KBM-7 (cell line): ENCODE data around the gene TNFSF8.

Source experiments
- DNase-seq: peaks from one replicate; pipeline ENCODE4 v3.0.0-alpha.2; 2015
- in situ Hi-C: fragments of 300-500 bp; cut with MboI; formaldehyde crosslinking; loops from 2 replicates; pipeline ENCODE4 v1.14.3; 2020; ENCODE audit warnings: low sequenced_read_pairs, low pct_unique_long_range_greater_than_20kb, mixed read lengths

The TNFSF8 gene

DNA sequence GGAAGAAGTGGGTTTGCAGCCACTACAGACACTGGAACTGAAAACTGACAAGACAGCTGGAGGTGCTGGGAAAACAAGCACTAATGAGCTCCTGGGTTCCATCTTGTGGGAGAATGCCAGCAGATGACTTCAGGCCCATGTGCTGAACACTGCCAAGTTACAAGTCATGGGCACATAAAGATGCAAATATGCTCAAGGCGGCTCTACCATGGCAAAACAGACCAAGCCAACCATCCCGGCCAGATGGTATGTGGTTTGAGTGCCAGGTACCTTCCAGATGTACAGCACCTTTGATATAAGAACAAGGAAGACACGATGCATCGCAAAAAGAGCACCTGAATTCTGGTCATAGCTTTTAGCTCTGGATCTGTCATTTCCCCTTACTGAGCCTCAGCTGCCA, 19.9 kb downstream of the TNFSF8 start:
- no peak for DNase-seq

GRCh38 chr9:114909661-114910060, 20.7 kb downstream of the TNFSF8 start:
- DNase-seq = no peak
- in situ Hi-C loops = loop anchor here (25.0 kb wide), 1 partner anchor 497 kb away; no protein-coding TSS in a partner anchor

More for the DNA sequence above, 19.9 kb downstream of the TNFSF8 start:
- in situ Hi-C loops = loop anchor here (25.0 kb wide), 1 partner anchor 498 kb away; no protein-coding TSS in a partner anchor

DNA sequence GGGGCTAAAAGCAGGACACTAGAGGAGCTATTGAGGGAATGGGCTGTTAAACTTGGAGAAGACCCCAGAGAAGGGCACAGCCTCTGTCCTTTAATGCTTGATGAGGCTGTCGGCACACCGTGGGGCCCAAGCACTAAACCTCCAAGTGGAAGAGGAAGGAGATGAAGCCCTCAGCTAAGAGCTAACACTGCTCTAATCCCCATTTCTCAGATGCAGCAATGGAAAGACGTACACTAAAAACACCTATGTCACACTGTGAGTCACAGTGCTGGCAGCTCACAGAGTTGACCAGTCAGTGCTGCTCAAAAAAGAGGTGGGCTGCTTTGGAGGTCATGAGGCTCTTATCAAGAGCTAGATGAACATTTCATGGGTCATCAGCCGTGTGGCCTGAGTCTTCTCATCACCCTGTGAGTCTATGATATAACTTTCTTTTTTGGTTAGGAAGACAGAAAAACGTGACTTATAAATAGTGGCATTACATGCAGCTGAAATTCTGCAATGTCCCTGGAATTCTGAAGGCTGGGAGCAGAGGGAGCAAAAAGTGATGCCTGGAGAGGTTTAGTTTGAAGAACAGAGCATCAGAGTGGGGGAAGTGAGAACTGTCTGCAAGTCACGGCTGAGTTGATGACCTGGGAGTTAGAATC, 21.5 kb downstream of the TNFSF8 start:
- in situ Hi-C loops = loop anchor here (25.0 kb wide), 1 partner anchor 497 kb away; no protein-coding TSS in a partner anchor
- no peak for DNase-seq

DNA sequence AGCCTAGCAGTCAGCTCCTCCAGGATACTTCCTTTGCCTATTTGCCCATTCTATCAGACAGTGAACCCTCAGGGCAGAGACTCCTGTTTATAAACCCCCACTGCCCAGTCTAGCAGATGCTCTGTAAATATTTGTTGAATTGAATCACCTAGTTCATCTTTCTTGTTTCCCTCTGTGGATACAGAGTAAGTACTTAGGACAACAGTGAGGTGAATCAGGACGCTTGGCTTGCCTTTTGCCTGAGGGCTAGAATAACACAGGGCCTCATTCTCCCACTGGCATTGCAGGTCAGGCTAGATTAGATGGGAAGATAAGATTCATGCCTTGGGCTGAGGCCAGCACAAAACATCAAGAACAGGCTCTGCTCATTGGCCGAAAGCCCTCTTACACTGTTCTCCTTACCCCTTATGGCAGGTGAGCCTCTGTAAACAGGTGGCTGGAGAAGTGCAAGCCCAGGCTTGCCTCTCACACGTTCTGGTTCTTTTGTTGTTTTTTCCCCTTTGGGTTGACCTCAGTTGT, 22.2 kb downstream of the TNFSF8 start:
- in situ Hi-C loops = loop anchor here (25.0 kb wide), 1 partner anchor 496 kb away; no protein-coding TSS in a partner anchor

GRCh38 chr9:114906922-114907571, 23.3 kb downstream of the TNFSF8 start:
- peak; percentile 44 for DNase-seq
- in situ Hi-C loops = loop anchor here (25.0 kb wide), 1 partner anchor 495 kb away; no protein-coding TSS in a partner anchor

More for the DNA sequence above, 22.2 kb downstream of the TNFSF8 start:
- DNase-seq = no peak

DNA sequence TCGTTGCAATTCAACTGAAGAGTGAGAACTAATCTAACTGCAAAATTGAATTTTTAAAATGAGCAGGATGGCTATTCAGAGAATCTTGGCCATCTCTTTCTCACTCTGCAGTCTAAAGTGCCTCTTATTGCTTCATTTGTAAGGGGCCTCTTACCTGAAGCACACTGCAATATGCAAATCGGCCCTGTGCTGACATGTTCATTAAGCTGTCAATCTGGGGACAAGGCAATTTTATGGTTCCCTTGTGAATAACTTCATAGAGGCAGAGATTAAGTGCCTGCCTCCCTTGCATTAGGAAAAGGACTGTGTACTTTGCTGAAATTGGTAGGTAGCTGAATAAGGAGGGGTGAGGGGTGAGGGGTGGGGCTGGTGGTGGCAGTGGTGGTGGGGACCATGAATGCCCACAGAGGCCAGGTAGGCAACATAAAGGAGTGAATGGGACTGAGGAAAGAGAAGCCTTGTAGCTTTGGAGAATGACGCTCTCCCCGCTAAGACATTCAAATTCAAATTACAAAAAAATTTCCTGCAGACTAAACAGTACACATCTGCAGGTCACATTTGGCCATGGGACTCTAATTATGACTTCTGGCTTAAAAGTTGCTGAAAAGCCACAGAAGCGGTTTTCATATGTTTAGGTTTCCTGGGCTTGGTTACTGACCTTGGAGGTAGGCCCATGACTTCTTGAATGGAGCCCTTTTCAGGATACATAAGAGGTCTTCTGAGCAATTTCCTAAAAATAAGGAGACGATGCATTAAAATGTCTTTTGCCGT, 25.0 kb downstream of the TNFSF8 start:
- in situ Hi-C loops = loop anchor here (25.0 kb wide), 1 partner anchor 493 kb away; no protein-coding TSS in a partner anchor
- no peak for DNase-seq

GRCh38 chr9:114902786-114903524, 27.4 kb downstream of the TNFSF8 start:
- in situ Hi-C loops = loop anchor here (25.0 kb wide), 1 partner anchor 491 kb away; no protein-coding TSS in a partner anchor
- DNase-seq = no peak

- in situ Hi-C loops = loop anchor here (25.0 kb wide), 1 partner anchor 489 kb away; no protein-coding TSS in a partner anchor
Observed at GRCh38 chr9:114900942-114901802, 29.2 kb downstream of the TNFSF8 start.

DNA sequence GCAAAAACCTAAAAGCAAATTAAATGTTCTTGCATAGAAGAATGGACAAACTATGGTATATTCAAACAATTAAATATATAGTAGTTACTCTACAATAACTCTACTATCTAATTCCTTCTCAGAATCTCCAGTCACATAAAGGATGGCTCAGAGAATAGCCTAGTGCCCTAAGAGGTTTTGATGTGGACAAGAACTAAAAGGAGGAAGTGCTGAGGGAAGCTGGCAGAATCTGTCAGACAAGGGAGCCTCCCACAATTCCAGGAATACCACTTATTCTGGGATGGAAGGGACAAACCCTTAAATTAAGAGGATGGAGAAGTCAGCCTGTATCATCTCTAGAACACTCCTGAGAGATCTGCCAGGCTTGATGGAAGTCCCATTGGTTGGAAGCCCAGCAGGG, 30.4 kb downstream of the TNFSF8 start:
- in situ Hi-C loops = loop anchor here (25.0 kb wide), 1 partner anchor 488 kb away; no protein-coding TSS in a partner anchor

More at GRCh38 chr9:114900942-114901802, 29.2 kb downstream of the TNFSF8 start:
- DNase-seq = no peak

DNA sequence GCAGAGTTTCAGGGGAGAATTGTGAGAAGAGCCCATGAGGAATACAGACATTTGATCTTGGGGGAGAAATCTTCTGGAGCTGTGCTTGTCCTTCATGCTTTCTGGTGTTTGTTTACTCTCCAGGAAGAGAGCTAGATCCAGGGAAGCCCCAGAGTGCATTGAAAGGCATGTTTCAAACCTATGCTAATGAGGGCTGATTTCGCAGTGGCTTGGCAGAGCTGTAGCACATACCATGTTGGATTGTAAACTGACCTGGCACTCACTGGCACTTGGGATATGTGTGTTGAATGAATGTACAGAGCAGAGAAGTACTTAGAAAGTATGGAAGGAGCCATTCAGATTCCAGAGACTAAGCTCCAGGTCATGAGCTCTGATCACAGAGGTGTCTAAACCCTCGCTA, 30.9 kb downstream of the TNFSF8 start:
- no peak for DNase-seq

More for the DNA sequence above, 30.4 kb downstream of the TNFSF8 start:
- peak; percentile 33 for DNase-seq

GRCh38 chr9:114898741-114899140, 31.6 kb downstream of the TNFSF8 start:
- peak; percentile 87 for DNase-seq
- in situ Hi-C loops = no loop called here

More for the DNA sequence above, 30.9 kb downstream of the TNFSF8 start:
- in situ Hi-C loops = no loop called here

DNA sequence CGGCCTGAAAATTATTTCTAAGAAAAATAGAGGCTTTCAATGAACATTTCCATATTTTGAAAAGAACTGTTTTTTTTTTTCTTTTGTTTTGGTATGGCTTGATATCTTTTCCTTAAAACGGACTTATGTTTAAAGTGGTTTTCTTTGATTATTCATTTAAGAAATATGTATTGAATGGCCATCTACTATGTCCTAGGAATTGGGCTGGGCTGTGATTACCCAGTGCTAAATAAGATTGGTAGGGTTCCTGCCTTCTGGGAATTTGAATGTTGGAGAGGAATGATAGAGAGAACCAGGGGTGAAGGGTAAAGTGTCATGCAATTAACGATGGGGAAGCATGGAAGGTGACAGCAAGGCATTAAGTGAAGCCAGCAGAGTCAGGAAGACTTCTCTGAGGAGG, 33.2 kb downstream of the TNFSF8 start:
- DNase-seq = no peak
- in situ Hi-C loops = no loop called here

DNA sequence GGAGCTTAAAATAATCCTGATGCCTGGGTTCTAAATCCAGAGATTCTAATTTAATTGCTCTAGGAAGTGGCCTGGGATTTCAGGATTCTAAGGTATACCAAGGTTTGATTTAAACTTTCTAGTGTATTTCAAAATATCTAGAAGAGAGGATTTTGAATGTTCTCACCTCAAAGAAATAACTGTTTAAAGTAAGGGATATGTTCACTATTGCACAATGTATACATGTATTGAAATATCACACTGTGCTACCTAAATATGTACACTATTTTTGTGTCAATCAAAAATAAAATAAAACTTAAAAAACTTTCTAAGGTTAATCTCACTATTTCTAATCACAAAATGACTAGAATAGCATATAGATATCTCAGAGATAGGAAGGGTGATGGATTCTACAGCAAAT, 34.0 kb downstream of the TNFSF8 start:
- in situ Hi-C loops = no loop called here

GRCh38 chr9:114895521-114895991, 34.8 kb downstream of the TNFSF8 start:
- no peak for DNase-seq
- in situ Hi-C loops = no loop called here

More for the DNA sequence above, 34.0 kb downstream of the TNFSF8 start:
- DNase-seq = no peak

DNA sequence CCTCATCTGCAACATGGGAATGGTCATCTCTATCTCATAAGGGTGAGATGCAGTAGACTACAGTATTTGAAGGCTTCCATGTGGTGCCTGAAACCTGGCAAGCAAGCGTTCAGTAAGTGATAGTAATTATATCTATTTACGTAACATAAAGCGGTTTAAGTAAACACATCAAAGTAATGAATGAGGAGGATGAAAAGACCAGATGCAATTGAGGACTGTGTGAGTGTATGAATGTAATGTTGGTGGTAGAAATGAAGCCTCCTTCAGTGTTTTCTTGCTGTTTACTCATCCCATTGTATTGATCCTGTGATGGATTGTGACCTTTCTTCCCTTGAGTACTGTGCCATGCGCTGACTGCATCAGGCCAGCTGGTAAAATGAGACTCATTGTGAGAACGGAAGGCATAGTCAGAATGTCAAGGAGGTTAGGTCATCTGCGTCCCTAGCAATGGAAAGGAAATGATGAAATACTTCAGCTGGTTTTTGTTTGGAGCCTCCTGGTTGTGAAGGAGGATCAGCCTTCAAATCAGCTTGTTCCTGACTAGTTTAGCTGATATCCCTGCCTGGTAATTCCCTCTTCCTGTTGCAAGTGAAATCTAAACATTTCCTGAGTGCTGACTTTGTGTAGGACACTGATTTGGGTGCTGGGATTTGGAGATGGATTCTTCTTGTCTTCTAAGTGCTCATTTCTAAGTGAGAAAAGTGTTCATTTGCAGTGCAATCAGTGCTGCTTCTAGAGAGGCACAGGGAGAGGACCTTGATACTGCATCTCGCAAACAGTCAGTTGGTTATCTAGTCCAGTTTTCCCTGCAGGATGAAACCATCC, 35.6 kb downstream of the TNFSF8 start:
- in situ Hi-C loops = no loop called here

DNA sequence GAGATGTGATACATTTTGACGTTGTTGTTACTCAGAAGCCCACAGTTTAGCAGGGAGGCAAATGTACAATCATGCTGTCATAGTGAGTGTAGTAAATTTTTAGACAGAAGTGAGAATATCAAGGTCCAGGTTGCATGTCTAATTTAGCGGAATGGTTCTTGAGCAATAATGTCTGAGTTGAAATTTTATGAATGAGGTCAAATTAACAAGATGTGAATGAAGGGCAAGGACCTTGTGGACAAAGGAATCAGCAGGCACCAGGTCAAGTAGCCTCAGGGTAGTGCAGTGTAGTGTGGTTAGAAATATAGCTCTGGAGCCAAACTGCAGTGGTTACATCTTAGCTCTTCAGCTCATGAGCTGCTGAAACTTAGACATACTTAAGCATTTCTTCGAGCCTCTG, 36.2 kb downstream of the TNFSF8 start:
- in situ Hi-C loops = no loop called here
- DNase-seq = no peak

More for the DNA sequence above, 35.6 kb downstream of the TNFSF8 start:
- no peak for DNase-seq
